Endothelial cell of umbilical vein (primary cell): ENCODE data around the gene PYGB. TPM values are rescaled to one million over a fixed set of nuclear protein-coding genes. Genes with fewer than 3 reads are reported as not detected.

ENCODE experiments used
- BruUV-seq: library from RNA; stranded (reverse); fragments of 400-500 nt; replicated peaks from 2 replicates; lab custom pipeline; 2021; lab: Mats Ljungman, UMichigan
- CTCF ChIA-PET: fragments of 300-600, 350-600 bp; sonication (Branson Sonifier 250); formaldehyde crosslinking; loops from one replicate; lab custom pipeline; 2021; ENCODE audit warnings: antibody characterized with exemption, inconsistent platforms; lab: Charles Lee
- POLR2A ChIA-PET: fragments of 300-600, 350-600 bp; sonication (Branson Sonifier 250); formaldehyde crosslinking; loops from one replicate; lab custom pipeline; 2021; ENCODE audit warnings: antibody characterized with exemption, inconsistent platforms; lab: Charles Lee
- DNase-seq: peaks from one replicate; pipeline ENCODE4 v3.0.0-alpha.2; 2011; ENCODE audit warnings: low read depth, low spot score
- FAIRE-seq: peaks from 2 replicates; lab custom pipeline; 2011; peaks lifted over from hg19 to GRCh38; lab: Jason Lieb, UNC
- H2AFZ ChIP-seq: 2 replicates; pipeline ENCODE4 v1.6.0; 2012; ENCODE audit warnings: low read depth, low read length, control low read depth, inconsistent platforms
- H3K27ac ChIP-seq: 2 replicates; pipeline ENCODE4 v1.5.1; 2011; ENCODE audit warnings: low read depth, mild to moderate bottlenecking, control low read depth, low read length, moderate library complexity; ENCODE audit not compliant: insufficient read depth
- H3K27me3 ChIP-seq, 2 experiments: 2 replicates each; pipeline versions ENCODE4 v1.6.0 to v1.6.1; 2011; ENCODE audit warnings: low read length in 2 of 2, mixed read lengths in 1 of 2; ENCODE audit not compliant: control insufficient read depth in 2 of 2, insufficient read depth in 2 of 2
- H3K36me3 ChIP-seq, 2 experiments: 2 replicates in 1 of 2; 3 replicates in 1 of 2; pipeline ENCODE4 v1.5.1; 2011; ENCODE audit warnings: low read length in 2 of 2, mild to moderate bottlenecking in 1 of 2, moderate library complexity in 1 of 2; ENCODE audit not compliant: control insufficient read depth in 2 of 2, insufficient read depth in 2 of 2; ENCODE audit errors: extremely low read depth in 1 of 2
- H3K4me1 ChIP-seq: 3 replicates; pipeline ENCODE4 v1.5.1; 2011; ENCODE audit warnings: mild to moderate bottlenecking, low read length; ENCODE audit not compliant: control insufficient read depth, insufficient read depth; ENCODE audit errors: extremely low read depth
- H3K4me2 ChIP-seq: 2 replicates; pipeline ENCODE4 v1.6.1; 2011; ENCODE audit warnings: low read length, control low read depth, mixed read lengths; ENCODE audit not compliant: insufficient read depth
- H3K4me3 ChIP-seq, 3 experiments: fragments of 200-600 bp in 1 of 3; sonication (generic), shearing (Covaris generic) in 1 of 3; replicated peaks in 1 of 3; 2 replicates each; pipeline ENCODE4 v1.5.1; 2011 to 2016; ENCODE audit warnings: control low read depth in 3 of 3, low read length in 3 of 3, mild to moderate bottlenecking in 2 of 3, inconsistent platforms in 1 of 3, low read depth in 1 of 3, moderate library complexity in 1 of 3; ENCODE audit not compliant: insufficient read depth in 1 of 3
- H3K79me2 ChIP-seq: 2 replicates; pipeline ENCODE4 v1.6.0; 2012; ENCODE audit warnings: low read length, inconsistent platforms; ENCODE audit not compliant: control insufficient read depth, insufficient read depth
- H3K9ac ChIP-seq: replicated peaks from 2 replicates; pipeline ENCODE3; 2011; ENCODE audit warnings: low read length, control low read depth; ENCODE audit not compliant: insufficient read depth; ENCODE audit errors: extremely low read depth
- H3K9me1 ChIP-seq: replicated peaks from 3 replicates; pipeline ENCODE4 v1.6.0; 2011; ENCODE audit warnings: mild to moderate bottlenecking, low read length; ENCODE audit not compliant: control insufficient read depth, insufficient read depth; ENCODE audit errors: extremely low read depth
- H3K9me3 ChIP-seq: replicated peaks from 2 replicates; pipeline ENCODE4 v1.5.1; 2012; ENCODE audit warnings: low read length, inconsistent platforms; ENCODE audit not compliant: control insufficient read depth, insufficient read depth
- H4K20me1 ChIP-seq: replicated peaks from 2 replicates; pipeline ENCODE3; 2011; ENCODE audit warnings: mild to moderate bottlenecking, low read length; ENCODE audit not compliant: control insufficient read depth, insufficient read depth; ENCODE audit errors: extremely low read depth
- CTCF ChIP-seq, 2 donors: IDR thresholded peaks; 1 replicate in 1 of 2; 2 replicates in 1 of 2; pipeline ENCODE4 v1.5.1; 2011; ENCODE audit warnings: low read length in 2 of 2, mild to moderate bottlenecking in 2 of 2, moderate library complexity in 2 of 2, control low read depth in 1 of 2, inconsistent platforms in 1 of 2, low read depth in 1 of 2; ENCODE audit not compliant: insufficient read depth in 1 of 2; ENCODE audit errors: extremely low read depth in 1 of 2
- EZH2 ChIP-seq: IDR thresholded peaks from 2 replicates; pipeline ENCODE4 v1.6.1; 2012; ENCODE audit warnings: borderline replicate concordance, low read depth, mild to moderate bottlenecking, moderate library complexity, low read length, inconsistent platforms; ENCODE audit not compliant: severe bottlenecking
- FOS ChIP-seq: IDR thresholded peaks from 2 replicates; pipeline ENCODE4 v1.6.1; 2011; ENCODE audit warnings: mild to moderate bottlenecking, low read length, moderate library complexity, borderline replicate concordance; ENCODE audit not compliant: insufficient read depth
- GATA2 ChIP-seq: IDR thresholded peaks from 2 replicates; pipeline ENCODE4 v1.7.0; 2011; ENCODE audit warnings: low read depth, mild to moderate bottlenecking, moderate library complexity, mixed read lengths, low read length; ENCODE audit not compliant: insufficient read length, insufficient read depth
- JUN ChIP-seq: IDR thresholded peaks from 2 replicates; pipeline ENCODE4 v1.6.1; 2011; ENCODE audit warnings: borderline replicate concordance, low read depth; ENCODE audit not compliant: insufficient read length, insufficient read depth
- MAX ChIP-seq: IDR thresholded peaks from 2 replicates; pipeline ENCODE4 v1.6.1; 2011; ENCODE audit not compliant: insufficient read depth, insufficient read length
- MYC ChIP-seq: IDR thresholded peaks from one replicate; pipeline ENCODE4 v1.6.1; 2011; ENCODE audit warnings: mild to moderate bottlenecking, low read depth, low read length
- POLR2A ChIP-seq: IDR thresholded peaks from 2 replicates; pipeline ENCODE4 v1.6.1; 2012; ENCODE audit warnings: low read depth, mild to moderate bottlenecking, control low read depth, low read length
- POLR2AphosphoS5 ChIP-seq: IDR thresholded peaks from 2 replicates; pipeline ENCODE4 v1.6.1; 2012; ENCODE audit warnings: low read depth, mild to moderate bottlenecking, control low read depth, low read length, moderate library complexity; ENCODE audit not compliant: insufficient read depth
- dilution Hi-C: fragments of 300-500 bp; cut with MboI; formaldehyde crosslinking; loops from one replicate; pipeline ENCODE4 v1.15.0; 2019; ENCODE audit warnings: low sequenced_read_pairs; ENCODE audit not compliant: extremely low pct_ligation_motif_present
- intact Hi-C: fragments of 100-400 bp; cut with micrococcal nuclease; formaldehyde crosslinking; loops from one replicate; pipeline ENCODE4 v1.10.0; 2022
- polyA plus RNA-seq, 4 experiments: library from polyadenylated mRNA; depleted of rRNA in 3 of 4; stranded (reverse) in 3 of 4; unstranded in 1 of 4; fragments of >200 nt; gene quantifications; 2 replicates each; pipeline versions ENCODE4 v1.2.1 to v1.2.3, GENCODE V29; 2011 to 2012; ENCODE audit warnings: missing spikeins in 1 of 4
- total RNA-seq: library from RNA; stranded (reverse); gene quantifications from 2 replicates; pipeline ENCODE4 v1.2.3, GENCODE V29; 2021

The PYGB gene
- total and polyA plus RNA-seq, 2 donors (not counting 3 experiments of a cell fraction or from before 2014, with no cell fraction given): 36.1 to 60.2 TPM

DNA sequence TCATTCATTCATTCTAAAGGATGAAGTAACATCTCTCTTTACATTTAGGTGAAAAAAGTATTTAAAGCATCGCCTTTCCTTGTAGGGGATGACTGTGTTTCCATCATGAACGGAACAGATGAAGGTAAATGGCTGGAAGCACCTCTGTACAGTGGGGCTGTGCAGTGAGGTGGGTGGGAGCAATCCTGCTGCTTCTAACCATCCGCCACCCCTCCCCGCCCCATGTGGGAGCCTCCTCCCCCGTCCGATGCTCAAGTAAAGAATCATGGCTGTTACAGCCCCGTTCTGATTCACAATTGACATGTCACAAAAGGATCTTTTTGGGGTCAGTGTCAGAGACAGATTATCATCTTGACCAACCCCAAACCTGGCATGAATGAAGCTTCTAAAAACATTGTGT, 33.1 kb upstream of the PYGB start:
- intact Hi-C loops (no loop called here), dilution Hi-C loops (no loop called here)
- H3K4me1 ChIP-seq: no peaks in the 10 kb centered on the region
- H3K9me3 ChIP-seq: no peaks in the 10 kb centered on the region
- TF ChIP-seq GATA2 (no peak), JUN (no peak), POLR2AphosphoS5 (no peak), EZH2 (no peak), MYC (no peak), CTCF (IDR thresholded peaks at IDR 0.05; ENCODE audit: extremely low read depth in 1 of 2, insufficient read depth in 1 of 2, low read depth in 1 of 2, low read length in 2 of 2) (no peak), FOS (no peak), MAX (no peak), POLR2A (no peak)
- H3K27me3 ChIP-seq: no peaks in the 10 kb centered on the region
- H3K4me2 ChIP-seq: no peak overlapping the region
- ChIA-PET CTCF (no interaction called here), POLR2A (no interaction called here)
- no peaks in the 10 kb centered on the region for H4K20me1 ChIP-seq
- no peaks in the 10 kb centered on the region for H3K9me1 ChIP-seq
- H3K79me2 ChIP-seq: no peaks in the 10 kb centered on the region
- BruUV-seq: no TSS peak
- no peak for FAIRE-seq
- H3K4me3 ChIP-seq: no peak overlapping the region
- no peak for DNase-seq
- no peak overlapping the region for H3K9ac ChIP-seq
- H2AFZ ChIP-seq: no peak overlapping the region
- H3K27ac ChIP-seq: no peak overlapping the region
- H3K36me3 ChIP-seq: peaks cover 0 to 8% of the 10 kb centered on the region in 2 experiments
